ENCODE measurements around the gene ENPP3. TPM values are rescaled to one million over a fixed set of nuclear protein-coding genes. Genes with fewer than 3 reads are reported as not detected.

Gene ENPP3
- total RNA-seq, 1 donor from 2014 or later, result not detected

DNA sequence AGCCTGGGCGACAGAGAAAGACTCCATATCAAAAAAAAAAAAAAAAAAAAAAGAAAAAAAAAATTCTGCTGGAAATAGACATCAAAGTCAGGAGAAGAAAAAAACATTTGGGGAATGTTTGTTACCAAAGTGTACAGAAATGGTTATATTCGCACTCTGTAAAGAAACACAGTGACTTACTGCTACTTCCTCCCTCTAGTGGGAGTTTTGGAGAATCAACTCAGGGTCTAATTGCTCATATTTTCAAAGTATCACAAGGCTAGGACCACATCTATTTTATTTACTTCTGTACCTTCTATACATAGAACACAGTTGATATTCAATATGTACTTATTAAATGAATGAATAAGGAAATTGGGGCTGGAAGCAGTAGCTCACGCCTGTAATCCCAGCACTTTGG, 39.7 kb upstream of the ENPP3 start:
- TF ChIP-seq, protein P1, sequence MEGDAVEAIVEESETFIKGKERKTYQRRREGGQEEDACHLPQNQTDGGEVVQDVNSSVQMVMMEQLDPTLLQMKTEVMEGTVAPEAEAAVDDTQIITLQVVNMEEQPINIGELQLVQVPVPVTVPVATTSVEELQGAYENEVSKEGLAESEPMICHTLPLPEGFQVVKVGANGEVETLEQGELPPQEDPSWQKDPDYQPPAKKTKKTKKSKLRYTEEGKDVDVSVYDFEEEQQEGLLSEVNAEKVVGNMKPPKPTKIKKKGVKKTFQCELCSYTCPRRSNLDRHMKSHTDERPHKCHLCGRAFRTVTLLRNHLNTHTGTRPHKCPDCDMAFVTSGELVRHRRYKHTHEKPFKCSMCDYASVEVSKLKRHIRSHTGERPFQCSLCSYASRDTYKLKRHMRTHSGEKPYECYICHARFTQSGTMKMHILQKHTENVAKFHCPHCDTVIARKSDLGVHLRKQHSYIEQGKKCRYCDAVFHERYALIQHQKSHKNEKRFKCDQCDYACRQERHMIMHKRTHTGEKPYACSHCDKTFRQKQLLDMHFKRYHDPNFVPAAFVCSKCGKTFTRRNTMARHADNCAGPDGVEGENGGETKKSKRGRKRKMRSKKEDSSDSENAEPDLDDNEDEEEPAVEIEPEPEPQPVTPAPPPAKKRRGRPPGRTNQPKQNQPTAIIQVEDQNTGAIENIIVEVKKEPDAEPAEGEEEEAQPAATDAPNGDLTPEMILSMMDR (IDR thresholded peaks at IDR 0.05), result peak; percentile 50
- H3K27me3 Mint-ChIP-seq (ENCODE audit: unreplicated experiment), result no peaks in the 10 kb centered on the region
- no peak overlapping the region for H3K4me3 Mint-ChIP-seq (ENCODE audit: unreplicated experiment)
- H3K9me3 Mint-ChIP-seq (ENCODE audit: unreplicated experiment), result no peaks in the 10 kb centered on the region
- H3K27ac Mint-ChIP-seq (ENCODE audit: unreplicated experiment), result no peak overlapping the region
- DNase-seq (ENCODE audit: extremely low spot score, unreplicated experiment), result no peak
- H3K4me1 Mint-ChIP-seq (ENCODE audit: unreplicated experiment), result no peaks in the 10 kb centered on the region
- H3K36me3 Mint-ChIP-seq (ENCODE audit: unreplicated experiment), result peaks cover 53% of the 10 kb centered on the region

DNA sequence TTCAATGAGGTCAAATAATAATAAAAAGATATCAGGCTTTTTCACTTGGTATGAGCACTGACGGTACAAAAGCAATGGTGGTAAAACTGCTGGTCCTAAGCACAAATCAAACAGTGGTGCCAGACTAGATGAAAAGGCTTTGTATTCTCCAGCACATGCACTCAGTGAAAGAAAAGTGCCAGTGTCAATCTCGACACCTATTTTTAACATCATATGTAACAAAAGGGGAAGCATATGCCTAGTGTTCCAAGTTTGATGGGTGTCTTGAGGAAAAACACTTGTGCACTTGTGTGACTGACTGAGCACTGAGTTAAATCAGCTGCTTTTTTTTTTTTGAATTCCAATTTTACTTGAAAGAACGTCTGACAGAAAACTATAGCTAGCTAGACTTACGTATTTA, 36.4 kb upstream of the ENPP3 start:
- TF ChIP-seq, protein P1 (IDR thresholded peaks at IDR 0.05), result no peak
- no peaks in the 10 kb centered on the region for H3K27me3 Mint-ChIP-seq (ENCODE audit: unreplicated experiment)
- H3K27ac Mint-ChIP-seq (ENCODE audit: unreplicated experiment), result no peak overlapping the region
- no peak overlapping the region for H3K4me3 Mint-ChIP-seq (ENCODE audit: unreplicated experiment)
- H3K4me1 Mint-ChIP-seq (ENCODE audit: unreplicated experiment), result peaks cover 2% of the 10 kb centered on the region
- DNase-seq (ENCODE audit: extremely low spot score, unreplicated experiment), result no peak
- no peaks in the 10 kb centered on the region for H3K9me3 Mint-ChIP-seq (ENCODE audit: unreplicated experiment)
- peaks cover 45% of the 10 kb centered on the region for H3K36me3 Mint-ChIP-seq (ENCODE audit: unreplicated experiment)

DNA sequence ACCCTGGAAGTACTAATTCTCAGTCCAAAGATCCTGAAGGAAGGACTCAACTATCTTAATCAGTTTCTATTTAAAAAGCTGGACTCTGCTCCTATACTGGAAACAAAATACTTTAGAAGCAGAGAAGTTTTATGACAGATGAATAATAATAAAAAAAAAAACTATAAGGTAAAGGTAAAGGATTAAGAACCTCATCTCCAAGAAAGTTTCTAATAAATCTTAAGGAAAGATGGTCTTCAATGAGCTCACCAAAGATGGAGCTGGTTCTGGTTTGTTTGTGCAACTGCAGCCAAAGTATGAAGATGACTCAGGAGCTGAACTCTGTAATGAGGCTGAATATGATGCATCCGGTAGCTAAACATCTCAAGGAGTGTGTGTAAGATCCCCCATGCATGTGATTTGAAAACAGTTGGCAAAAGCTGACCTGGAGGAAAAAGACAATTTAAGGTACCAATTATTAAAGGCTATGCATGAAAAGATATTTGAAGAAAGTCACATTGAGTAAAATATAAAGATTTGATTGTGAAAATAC, 34.3 kb upstream of the ENPP3 start:
- Mint-ChIP-seq H3K36me3 (ENCODE audit: unreplicated experiment) (peaks cover 47% of the 10 kb centered on the region), H3K27me3 (ENCODE audit: unreplicated experiment) (no peaks in the 10 kb centered on the region), H3K4me3 (ENCODE audit: unreplicated experiment) (no peak overlapping the region), H3K9me3 (ENCODE audit: unreplicated experiment) (no peaks in the 10 kb centered on the region), H3K27ac (ENCODE audit: unreplicated experiment) (no peak overlapping the region), H3K4me1 (ENCODE audit: unreplicated experiment) (peaks cover 2% of the 10 kb centered on the region)
- TF ChIP-seq, protein P1 (IDR thresholded peaks at IDR 0.05), result no peak
- no peak for DNase-seq (ENCODE audit: extremely low spot score, unreplicated experiment)

DNA sequence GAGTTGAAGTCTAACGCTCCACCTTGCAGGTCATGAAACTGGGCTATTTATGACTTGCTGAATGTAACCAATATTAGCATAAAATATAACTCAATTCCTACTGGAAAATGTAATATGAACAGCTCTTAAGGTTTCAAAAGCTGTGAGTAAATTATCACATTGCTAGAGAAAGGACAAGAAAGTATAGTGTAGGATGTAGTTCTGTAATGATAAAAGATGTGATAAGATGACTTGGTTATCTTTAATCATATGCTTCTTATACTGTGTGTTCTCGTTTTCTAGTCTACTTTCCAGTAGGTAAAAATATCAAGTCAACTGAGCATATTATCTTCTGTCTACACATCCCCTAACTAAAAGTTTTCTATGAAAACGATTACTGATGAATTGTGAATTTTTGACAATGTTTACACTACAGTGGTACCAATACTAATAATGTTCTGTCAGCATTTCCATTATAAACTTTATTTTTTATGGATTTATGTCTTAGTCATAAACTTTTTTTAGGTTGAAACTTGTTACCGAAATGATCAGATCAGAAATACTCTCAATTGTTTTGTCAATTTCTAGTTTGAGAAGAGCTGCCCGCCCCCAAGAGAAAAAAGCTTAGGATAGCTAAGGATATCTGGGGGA, 23.7 kb upstream of the ENPP3 start:
- no peaks in the 10 kb centered on the region for H3K9me3 Mint-ChIP-seq (ENCODE audit: unreplicated experiment)
- H3K36me3 Mint-ChIP-seq (ENCODE audit: unreplicated experiment), result peaks cover 50% of the 10 kb centered on the region
- DNase-seq (ENCODE audit: extremely low spot score, unreplicated experiment), result no peak
- no peaks in the 10 kb centered on the region for H3K4me1 Mint-ChIP-seq (ENCODE audit: unreplicated experiment)
- no peak overlapping the region for H3K27ac Mint-ChIP-seq (ENCODE audit: unreplicated experiment)
- no peak overlapping the region for H3K4me3 Mint-ChIP-seq (ENCODE audit: unreplicated experiment)
- TF ChIP-seq, protein P1 (IDR thresholded peaks at IDR 0.05), result no peak
- H3K27me3 Mint-ChIP-seq (ENCODE audit: unreplicated experiment), result no peaks in the 10 kb centered on the region

DNA sequence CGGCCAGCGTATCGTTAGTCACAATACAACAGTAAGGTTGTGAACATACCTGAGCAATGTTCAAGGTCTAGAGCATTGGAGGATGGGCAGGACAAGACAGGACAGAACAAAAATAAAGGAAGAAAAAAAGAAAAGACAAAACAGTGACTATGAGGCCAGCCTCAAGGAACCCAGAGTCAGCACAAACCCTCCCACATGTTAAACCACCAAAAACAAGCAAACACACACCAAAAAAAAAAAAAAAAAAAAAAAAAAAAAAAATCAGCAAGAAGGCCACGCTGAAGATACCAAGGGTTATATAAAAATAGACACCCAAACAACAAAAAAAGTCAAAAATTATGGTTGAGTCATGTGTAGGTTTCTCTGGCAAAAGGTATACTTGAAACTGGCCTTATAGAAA, 21.8 kb upstream of the ENPP3 start:
- Mint-ChIP-seq H3K4me3 (ENCODE audit: unreplicated experiment) (no peak overlapping the region), H3K27ac (ENCODE audit: unreplicated experiment) (no peak overlapping the region), H3K9me3 (ENCODE audit: unreplicated experiment) (no peaks in the 10 kb centered on the region), H3K4me1 (ENCODE audit: unreplicated experiment) (no peaks in the 10 kb centered on the region), H3K36me3 (ENCODE audit: unreplicated experiment) (peaks cover 47% of the 10 kb centered on the region), H3K27me3 (ENCODE audit: unreplicated experiment) (no peaks in the 10 kb centered on the region)
- no peak for DNase-seq (ENCODE audit: extremely low spot score, unreplicated experiment)
- TF ChIP-seq, protein P1 (IDR thresholded peaks at IDR 0.05), result no peak

Measured in osteocyte (in vitro differentiated cells).